ENCODE measurements around the gene ZNF570.

ZNF570 gene

GRCh38 chr19:37519890-37520289 lies 50.7 kb downstream of the ZNF570 start:
- no peaks in the 10 kb centered on the region for H3K9me3 ChIP-seq (ENCODE audit: severe bottlenecking)

GRCh38 chr19:37537391-37537947 lies 68.3 kb downstream of the ZNF570 start:
- Histone ChIP-seq H3K36me3 (peaks cover 62% of the 10 kb centered on the region), H3K9me3 (ENCODE audit: severe bottlenecking) (peaks cover 12% of the 10 kb centered on the region), H3K27ac (no peak overlapping the region), H3K4me3 (ENCODE audit: low read depth, low read length) (no peak overlapping the region), H3K27me3 (ENCODE audit: insufficient read depth, low read depth, severe bottlenecking) (no peaks in the 10 kb centered on the region)
- no peak for DNase-seq
- no peak for TF ChIP-seq CTCF (IDR thresholded peaks at IDR 0.05; ENCODE audit: low read depth, low read length)

More at GRCh38 chr19:37519890-37520289, 50.7 kb downstream of the ZNF570 start:
- Histone ChIP-seq H3K27ac (no peak overlapping the region), H3K36me3 (peaks cover 36% of the 10 kb centered on the region), H3K27me3 (ENCODE audit: insufficient read depth, low read depth, severe bottlenecking) (no peaks in the 10 kb centered on the region), H3K4me3 (ENCODE audit: low read depth, low read length) (no peak overlapping the region)
- TF ChIP-seq CTCF (IDR thresholded peaks at IDR 0.05; ENCODE audit: low read depth, low read length) = no peak
- no peak for DNase-seq

Data from WERI-Rb-1 (cell line).